NB4 (cell line): ENCODE data around the gene LPP.

Experiments
- DNase-seq: peaks from one replicate; pipeline ENCODE4 v3.0.0; 2010; ENCODE audit warnings: low read depth
- H3K4me3 ChIP-seq: one replicate; pipeline ENCODE4 v1.5.1; 2011; ENCODE audit warnings: mild to moderate bottlenecking, low read depth, low read length, moderate library complexity
- CTCF ChIP-seq: IDR thresholded peaks from one replicate; pipeline ENCODE4 v1.5.1; 2012; ENCODE audit warnings: low read depth, low read length
- MAX ChIP-seq: IDR thresholded peaks from 2 replicates; pipeline ENCODE4 v1.6.1; 2011; ENCODE audit warnings: low read depth, low read length
- MYC ChIP-seq: IDR thresholded peaks from 2 replicates; pipeline ENCODE4 v1.6.1; 2011; ENCODE audit warnings: low read depth, low read length
- POLR2A ChIP-seq: IDR thresholded peaks from 2 replicates; pipeline ENCODE4 v1.6.1; 2011; ENCODE audit warnings: mild to moderate bottlenecking; ENCODE audit not compliant: insufficient read length; ENCODE audit errors: extremely low read depth

LPP gene

GRCh38 chr3:188473045-188473444 lies 319.1 kb downstream of the LPP start:
- no peak for DNase-seq
- H3K4me3 ChIP-seq = no peak overlapping the region
- no peak for TF ChIP-seq MYC
- no peak for TF ChIP-seq CTCF
- no peak for TF ChIP-seq MAX
- no peak for TF ChIP-seq POLR2A

GRCh38 chr3:188473591-188474288 lies 319.8 kb downstream of the LPP start:
- DNase-seq = no peak
- TF ChIP-seq POLR2A (no peak), MYC (no peak), MAX (no peak), CTCF (no peak)
- H3K4me3 ChIP-seq = no peak overlapping the region

- no peak for DNase-seq
- no peak for TF ChIP-seq MYC
- no peak for TF ChIP-seq POLR2A
- TF ChIP-seq CTCF = no peak
- TF ChIP-seq MAX = no peak
- H3K4me3 ChIP-seq = no peak overlapping the region
These were observed 323.0 kb downstream of the LPP start for GRCh38 chr3:188476935-188477334.

GRCh38 chr3:188480011-188480410 lies 326.1 kb downstream of the LPP start:
- TF ChIP-seq MAX (no peak), CTCF (no peak), MYC (no peak), POLR2A (no peak)
- no peak overlapping the region for H3K4me3 ChIP-seq
- no peak for DNase-seq

GRCh38 chr3:188482929-188483328 lies 329.0 kb downstream of the LPP start:
- H3K4me3 ChIP-seq = no peak overlapping the region
- no peak for TF ChIP-seq CTCF
- no peak for TF ChIP-seq MAX
- no peak for TF ChIP-seq MYC
- TF ChIP-seq POLR2A = no peak
- DNase-seq = no peak

GRCh38 chr3:188486126-188486525 lies 332.2 kb downstream of the LPP start:
- H3K4me3 ChIP-seq = no peak overlapping the region
- DNase-seq = no peak
- TF ChIP-seq CTCF = no peak
- no peak for TF ChIP-seq MYC
- no peak for TF ChIP-seq POLR2A
- no peak for TF ChIP-seq MAX
